GM23338 (cell line): ENCODE results near the gene HHAT.

Experiments
- CREB1 ChIP-seq: fragments of 250-450 bp; sonication (Bioruptor Pico); IDR thresholded peaks from 2 replicates; pipeline ENCODE4 v1.5.0; 2020; ENCODE audit warnings: low read depth, mild to moderate bottlenecking, moderate library complexity
- EZH2 ChIP-seq: fragments of 200-600 bp; sonication (generic); IDR thresholded peaks from one replicate; pipeline ENCODE4 v1.8.0; 2017; ENCODE audit warnings: antibody characterized with exemption, mild to moderate bottlenecking, low read depth; ENCODE audit not compliant: unreplicated experiment
- EZH2phosphoT487 ChIP-seq: fragments of 200-600 bp; sonication (generic); IDR thresholded peaks from one replicate; pipeline ENCODE4 v1.8.1; 2018; ENCODE audit warnings: antibody characterized with exemption; ENCODE audit not compliant: unreplicated experiment
- JUNB ChIP-seq: IDR thresholded peaks from one replicate; pipeline ENCODE4 v1.6.1; 2016; ENCODE audit warnings: antibody characterized with exemption; ENCODE audit not compliant: unreplicated experiment
- POLR2AphosphoS5 ChIP-seq: IDR thresholded peaks from 2 replicates; pipeline ENCODE4 v1.6.1; 2016; ENCODE audit warnings: antibody characterized with exemption, low read depth
- REST ChIP-seq: IDR thresholded peaks from one replicate; pipeline ENCODE4 v1.6.1; 2018; ENCODE audit warnings: antibody characterized with exemption; ENCODE audit not compliant: unreplicated experiment
- STAT1 ChIP-seq: IDR thresholded peaks from one replicate; pipeline ENCODE4 v1.6.1; 2016; ENCODE audit warnings: antibody characterized with exemption; ENCODE audit not compliant: unreplicated experiment
- TF ChIP-seq, protein P1 (sequence below), 2 experiments: fragments of 200-600 bp in 1 of 2; sonication (generic) in 1 of 2; conservative IDR thresholded peaks; 2 replicates each; pipeline versions ENCODE4 v1.5.1 to v1.6.1; 2016 to 2017; ENCODE audit warnings: antibody characterized with exemption in 2 of 2, low read depth in 2 of 2, mild to moderate bottlenecking in 2 of 2, moderate library complexity in 1 of 2

GRCh38 chr1:210311726-210312493 lies 16.8 kb upstream of the HHAT start:
- TF ChIP-seq EZH2 (no peak), POLR2AphosphoS5 (no peak), EZH2phosphoT487 (no peak), STAT1 (no peak), JUNB (no peak), REST (no peak), CREB1 (CRISPR knock-in tag) (no peak)
- TF ChIP-seq, protein P1, sequence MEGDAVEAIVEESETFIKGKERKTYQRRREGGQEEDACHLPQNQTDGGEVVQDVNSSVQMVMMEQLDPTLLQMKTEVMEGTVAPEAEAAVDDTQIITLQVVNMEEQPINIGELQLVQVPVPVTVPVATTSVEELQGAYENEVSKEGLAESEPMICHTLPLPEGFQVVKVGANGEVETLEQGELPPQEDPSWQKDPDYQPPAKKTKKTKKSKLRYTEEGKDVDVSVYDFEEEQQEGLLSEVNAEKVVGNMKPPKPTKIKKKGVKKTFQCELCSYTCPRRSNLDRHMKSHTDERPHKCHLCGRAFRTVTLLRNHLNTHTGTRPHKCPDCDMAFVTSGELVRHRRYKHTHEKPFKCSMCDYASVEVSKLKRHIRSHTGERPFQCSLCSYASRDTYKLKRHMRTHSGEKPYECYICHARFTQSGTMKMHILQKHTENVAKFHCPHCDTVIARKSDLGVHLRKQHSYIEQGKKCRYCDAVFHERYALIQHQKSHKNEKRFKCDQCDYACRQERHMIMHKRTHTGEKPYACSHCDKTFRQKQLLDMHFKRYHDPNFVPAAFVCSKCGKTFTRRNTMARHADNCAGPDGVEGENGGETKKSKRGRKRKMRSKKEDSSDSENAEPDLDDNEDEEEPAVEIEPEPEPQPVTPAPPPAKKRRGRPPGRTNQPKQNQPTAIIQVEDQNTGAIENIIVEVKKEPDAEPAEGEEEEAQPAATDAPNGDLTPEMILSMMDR (conservative IDR thresholded peaks at IDR 0.05; ENCODE audit: low read depth in 2 of 2), result no peak
